Measurements from ENCODE around the gene TNFAIP8. TPM values are rescaled to one million over a fixed set of nuclear protein-coding genes. Genes with fewer than 3 reads are reported as not detected.

TNFAIP8 gene
- total RNA-seq, 1 experiment from 2014 or later: 7.3 TPM

GRCh38 chr5:119327018-119327417 is 28.8 kb upstream of the TNFAIP8 start:
- peaks cover 57 to 59% of the 10 kb centered on the region in 2 experiments for H3K4me1 Mint-ChIP-seq

More at GRCh38 chr5:119327018-119327417, 28.8 kb upstream of the TNFAIP8 start:
- Histone ChIP-seq H4K20me1 (ENCODE audit: control insufficient read depth, insufficient read depth, insufficient read length) (no peaks in the 10 kb centered on the region), H3K4ac (ENCODE audit: low read depth, low read length) (no peak overlapping the region), H3K79me1 (ENCODE audit: insufficient read depth, low read depth, low read length, poor library complexity, severe bottlenecking) (no peaks in the 10 kb centered on the region), H2BK15ac (ENCODE audit: low read depth, low read length) (no peak overlapping the region), H3T11ph (ENCODE audit: low read length) (no peak overlapping the region), H3K27ac (ENCODE audit: insufficient read length, low read depth, low read length) (no peak overlapping the region), H4K8ac (replicated peaks; ENCODE audit: insufficient read length, low read depth, low read length) (no peak overlapping the region), H3K18ac (ENCODE audit: insufficient read length, low read depth, low read length) (no peak overlapping the region), H4K91ac (ENCODE audit: insufficient read length, low read depth, low read length) (no peak overlapping the region), H3K79me2 (ENCODE audit: insufficient read depth, low read length) (no peaks in the 10 kb centered on the region), H3K4me1 (ENCODE audit: insufficient read depth, low read length) (peaks cover 5% of the 10 kb centered on the region), H2BK20ac (ENCODE audit: low read depth, low read length, poor library complexity, severe bottlenecking) (no peak overlapping the region), H3K23ac (ENCODE audit: insufficient read length, low read depth, low read length) (no peak overlapping the region), H2AK5ac (ENCODE audit: insufficient read length, low read length) (no peak overlapping the region), H3K56ac (ENCODE audit: insufficient read length, low read depth, low read length) (no peak overlapping the region), H3K14ac (ENCODE audit: insufficient read depth, low read length) (no peak overlapping the region), H3K9me3 (ENCODE audit: control insufficient read depth, low read depth, low read length) (no peaks in the 10 kb centered on the region), H3K9ac (ENCODE audit: extremely low read depth, insufficient read length, low read length) (no peak overlapping the region), H3K23me2 (ENCODE audit: insufficient read length, low read depth, low read length, poor library complexity, severe bottlenecking) (no peaks in the 10 kb centered on the region), H4K5ac (ENCODE audit: insufficient read length, low read depth, low read length) (no peak overlapping the region), H3K27me3 (ENCODE audit: insufficient read depth, low read length) (no peaks in the 10 kb centered on the region), H2BK12ac (ENCODE audit: insufficient read length, low read depth, low read length) (no peak overlapping the region), H2AFZ (ENCODE audit: low read length) (no peak overlapping the region), H2BK120ac (ENCODE audit: low read depth, low read length, poor library complexity, severe bottlenecking) (no peak overlapping the region), H3K4me2 (ENCODE audit: insufficient read depth, insufficient read length, low read length) (no peak overlapping the region), H2BK5ac (ENCODE audit: insufficient read length, low read length) (no peak overlapping the region)
- no peaks in the 10 kb centered on the region for H3K36me3 Mint-ChIP-seq (ENCODE audit: insufficient read depth in 1 of 3, low read depth in 3 of 3)
- 0 out of 5 replicates have a peak overlapping the region, but pooled peaks of 1 of the 2 experiments have one; percentile 17 for H3K4me3 Mint-ChIP-seq
- H3K27me3 Mint-ChIP-seq (ENCODE audit: low read depth): no peaks in the 10 kb centered on the region
- no peak for DNase-seq
- no peaks in the 10 kb centered on the region for H3K9me3 Mint-ChIP-seq
- no CpG with 5 or more reads among the region's 5 CpGs for WGBS (ENCODE audit: extremely low coverage, insufficient read length, low lambda C conversion rate)
- peak overlapping the region in 2 of 3 experiments; percentile 13 to 66; a peak in 2 of 7 replicates for H3K27ac Mint-ChIP-seq
- no peak for TF ChIP-seq CTCF (conservative IDR thresholded peaks at IDR 0.05)

All from H9 (cell line).